GM10248 (cell line): ENCODE measurements around the gene FGF14.

ENCODE experiments used
- CTCF ChIA-PET: fragments of 300-600 bp; sonication (Branson Sonifier 250); formaldehyde crosslinking; extraction: SDS; loops from one replicate; lab custom pipeline; 2021; ENCODE audit warnings: antibody characterized with exemption; lab: Yijun Ruan, JAX
- POLR2A ChIA-PET: fragments of 350-650 bp; sonication (Branson Sonifier 250); formaldehyde crosslinking; extraction: SDS; loops from one replicate; lab custom pipeline; 2020; ENCODE audit warnings: antibody characterized with exemption; lab: Yijun Ruan, JAX
- DNase-seq: peaks from one replicate; pipeline ENCODE4 v3.0.0; 2012; ENCODE audit errors: extremely low spot score
- TF ChIP-seq, protein P1 (sequence below): IDR thresholded peaks from 2 replicates; pipeline ENCODE4 v1.5.1; 2012; ENCODE audit warnings: mild to moderate bottlenecking, low read depth; ENCODE audit errors: extremely low read depth, missing control alignments, control extremely low read depth

The FGF14 gene

DNA sequence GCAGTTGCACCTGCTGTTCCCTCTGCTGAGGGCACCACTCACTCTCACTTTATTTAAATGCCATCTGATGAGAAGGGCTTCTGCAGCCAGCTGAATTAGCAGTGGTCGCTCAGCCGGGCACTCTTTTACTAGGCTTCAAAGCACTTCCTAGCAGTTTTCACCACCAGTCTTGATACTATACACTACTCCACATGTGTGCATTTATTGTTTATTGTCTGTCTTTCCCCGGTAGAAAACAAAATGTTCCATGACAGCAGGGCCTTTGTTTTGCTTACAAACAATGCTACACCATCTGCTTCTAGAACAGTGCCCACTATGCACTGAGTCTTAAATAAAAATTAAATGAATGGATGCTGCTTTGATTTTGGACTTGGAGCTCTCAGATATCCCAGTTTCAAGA is 404.9 kb downstream of the FGF14 start:
- POLR2A ChIA-PET, result no interaction called here
- TF ChIP-seq, protein P1, sequence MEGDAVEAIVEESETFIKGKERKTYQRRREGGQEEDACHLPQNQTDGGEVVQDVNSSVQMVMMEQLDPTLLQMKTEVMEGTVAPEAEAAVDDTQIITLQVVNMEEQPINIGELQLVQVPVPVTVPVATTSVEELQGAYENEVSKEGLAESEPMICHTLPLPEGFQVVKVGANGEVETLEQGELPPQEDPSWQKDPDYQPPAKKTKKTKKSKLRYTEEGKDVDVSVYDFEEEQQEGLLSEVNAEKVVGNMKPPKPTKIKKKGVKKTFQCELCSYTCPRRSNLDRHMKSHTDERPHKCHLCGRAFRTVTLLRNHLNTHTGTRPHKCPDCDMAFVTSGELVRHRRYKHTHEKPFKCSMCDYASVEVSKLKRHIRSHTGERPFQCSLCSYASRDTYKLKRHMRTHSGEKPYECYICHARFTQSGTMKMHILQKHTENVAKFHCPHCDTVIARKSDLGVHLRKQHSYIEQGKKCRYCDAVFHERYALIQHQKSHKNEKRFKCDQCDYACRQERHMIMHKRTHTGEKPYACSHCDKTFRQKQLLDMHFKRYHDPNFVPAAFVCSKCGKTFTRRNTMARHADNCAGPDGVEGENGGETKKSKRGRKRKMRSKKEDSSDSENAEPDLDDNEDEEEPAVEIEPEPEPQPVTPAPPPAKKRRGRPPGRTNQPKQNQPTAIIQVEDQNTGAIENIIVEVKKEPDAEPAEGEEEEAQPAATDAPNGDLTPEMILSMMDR, result no peak
- DNase-seq, result no peak
- CTCF ChIA-PET, result interaction anchor here (0.9 to 1.3 kb wide), 5 partner anchors 10 to 29 kb away, joined by 3 read pairs; no protein-coding TSS in a partner anchor

DNA sequence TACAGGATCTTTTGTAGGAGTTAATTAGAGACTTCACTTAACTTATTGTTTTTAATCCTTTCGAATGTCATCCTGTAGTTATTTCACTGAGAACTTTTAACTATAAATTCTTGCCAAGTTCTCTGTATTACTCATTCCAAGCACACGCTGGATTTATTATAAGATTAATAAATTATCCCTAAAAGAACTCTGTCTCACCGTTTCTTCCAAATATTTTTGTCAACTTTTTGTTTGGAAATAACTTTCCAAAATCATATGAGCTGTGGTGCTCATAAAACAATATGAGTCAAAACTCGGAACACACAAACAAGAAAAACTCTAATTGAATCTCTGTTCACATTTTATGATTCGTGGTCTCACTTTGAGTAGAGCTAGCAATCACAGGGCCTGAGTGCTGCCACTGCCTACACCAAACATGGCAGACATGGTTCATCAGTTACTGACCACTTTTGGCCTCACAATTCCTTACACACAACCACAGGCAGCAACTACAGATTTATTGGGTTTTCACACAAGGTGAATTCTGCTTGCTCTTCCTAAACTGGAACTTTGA is 412.0 kb downstream of the FGF14 start:
- DNase-seq, result no peak
- TF ChIP-seq, protein P1, result no peak
- ChIA-PET CTCF (no interaction called here), POLR2A (no interaction called here)

DNA sequence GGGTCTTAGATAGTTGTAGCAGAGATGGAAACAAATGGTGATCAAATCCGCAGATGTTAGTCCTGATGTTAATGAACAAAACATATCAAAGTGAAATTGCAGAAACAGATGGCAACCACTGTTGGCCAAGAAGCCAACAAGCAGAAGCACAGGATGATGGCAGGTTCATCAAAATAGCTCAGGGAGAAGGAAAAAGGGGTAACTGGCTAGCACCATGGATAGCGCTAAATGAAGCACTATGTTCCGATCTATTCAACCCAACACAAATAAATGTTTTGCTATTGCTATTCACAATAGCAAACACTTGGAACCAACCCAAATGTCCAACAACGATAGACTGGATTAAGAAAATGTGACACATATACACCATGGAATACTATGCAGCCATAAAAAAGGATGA is 413.7 kb downstream of the FGF14 start:
- ChIA-PET POLR2A (no interaction called here), CTCF (no interaction called here)
- no peak for DNase-seq
- TF ChIP-seq, protein P1, result no peak

DNA sequence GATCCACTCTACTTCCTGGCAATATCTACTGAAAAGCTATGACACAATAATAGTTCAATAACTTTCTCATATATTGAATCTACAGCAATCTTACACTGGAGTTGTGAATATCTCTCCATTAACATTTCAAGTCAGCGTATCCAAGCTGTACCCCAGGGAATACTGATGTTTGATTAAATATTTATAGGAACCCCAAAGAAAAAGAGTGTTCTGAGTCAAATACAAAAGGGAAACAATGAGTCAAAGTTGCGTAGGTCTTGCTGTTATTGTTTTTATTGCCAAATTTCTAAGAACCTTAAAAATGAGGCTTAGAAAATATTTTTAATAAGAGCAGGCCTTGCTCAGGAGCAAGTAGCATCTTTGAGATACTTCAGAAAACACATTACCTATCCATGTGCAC is 415.5 kb downstream of the FGF14 start:
- DNase-seq, result no peak
- CTCF ChIA-PET, result interaction anchor here (1.0 to 1.5 kb wide), 2 partner anchors 10 to 14 kb away, joined by 3 read pairs; no protein-coding TSS in a partner anchor
- POLR2A ChIA-PET, result no interaction called here
- TF ChIP-seq, protein P1, result no peak

DNA sequence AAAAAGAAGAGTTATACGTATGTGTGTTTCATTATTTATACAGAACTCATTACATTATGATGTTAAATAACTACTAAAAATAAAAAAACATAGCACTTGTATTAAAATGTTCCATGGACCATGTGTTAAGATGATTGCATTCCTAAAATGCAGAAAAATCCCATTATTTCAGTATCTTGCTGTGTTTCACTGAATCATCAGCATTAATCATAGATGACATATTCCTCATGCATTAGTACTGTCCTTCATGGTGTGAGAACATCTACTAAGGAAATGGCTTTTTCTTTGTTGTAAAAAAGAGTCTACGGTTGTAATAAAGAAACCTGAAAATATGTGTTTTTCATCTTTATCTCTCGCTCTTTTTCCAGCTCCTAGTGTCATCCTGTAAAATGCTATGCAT is 416.5 kb downstream of the FGF14 start:
- DNase-seq, result no peak
- ChIA-PET POLR2A (no interaction called here), CTCF (interaction anchor here (1.5 kb wide), 1 partner anchor 13 kb away, joined by 3 read pairs; no protein-coding TSS in a partner anchor)
- TF ChIP-seq, protein P1, result no peak

DNA sequence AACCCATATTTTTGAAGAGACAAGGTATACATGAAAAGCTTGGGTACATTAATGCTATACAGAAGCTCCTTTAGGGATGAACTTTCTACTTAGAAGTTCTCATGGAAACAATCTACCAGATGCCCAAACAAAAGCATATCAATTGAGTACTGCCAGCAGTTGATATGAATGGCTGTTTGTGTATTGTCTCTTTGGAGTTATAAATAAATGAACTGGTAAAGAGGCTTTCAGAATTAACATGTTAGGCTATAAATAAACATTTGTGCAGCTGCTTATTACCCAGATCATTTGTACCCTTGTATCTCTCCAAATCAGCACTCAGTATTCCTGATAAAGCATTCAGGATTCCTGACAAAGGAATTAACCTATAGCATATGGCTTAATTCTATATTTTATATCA is 418.9 kb downstream of the FGF14 start:
- ChIA-PET CTCF (interaction anchor here (1.6 to 1.7 kb wide), 2 partner anchors 9 to 16 kb away, joined by 5 to 8 read pairs; no protein-coding TSS in a partner anchor), POLR2A (interaction anchor here (1.2 kb wide), 1 partner anchor 10 kb away, joined by 5 read pairs; no protein-coding TSS in a partner anchor)
- no peak for DNase-seq

More for the DNA sequence above, 418.9 kb downstream of the FGF14 start:
- TF ChIP-seq, protein P1, result no peak
